GM18868 (cell line): ENCODE results near the gene SART3.
"Not testable (repeated sequence)": the region's sequence is repeated elsewhere in the genome, so short reads cannot be mapped to it uniquely, and the experiment has no call there.

Source experiments
- ATAC-seq: cut with Tn5 transposase; IDR thresholded peaks from one replicate; pipeline ENCODE4 v1.9.1; 2021; ENCODE audit warnings: mild to moderate bottlenecking, moderate library complexity; ENCODE audit not compliant: unreplicated experiment

SART3 gene

DNA sequence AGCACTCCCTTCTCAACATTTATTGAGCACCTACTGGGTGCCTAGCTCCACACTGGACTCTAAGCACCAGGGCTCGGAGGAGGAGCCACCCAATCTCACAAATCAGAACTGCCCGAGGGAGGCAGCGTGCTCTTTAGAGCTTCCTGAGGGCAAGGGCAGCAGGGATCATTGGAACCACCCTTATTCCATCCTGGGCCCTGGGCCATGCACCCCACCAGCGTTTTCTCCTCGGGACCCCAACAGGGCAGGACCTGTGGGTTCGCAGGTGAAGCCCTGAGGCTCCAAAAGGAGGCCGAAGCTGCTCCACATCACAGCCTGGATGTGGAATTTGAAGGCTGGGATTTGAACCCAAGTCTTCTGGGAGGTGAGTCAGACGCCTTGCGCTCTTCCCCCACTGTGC, 21.5 kb upstream of the SART3 start:
- no peak for ATAC-seq

DNA sequence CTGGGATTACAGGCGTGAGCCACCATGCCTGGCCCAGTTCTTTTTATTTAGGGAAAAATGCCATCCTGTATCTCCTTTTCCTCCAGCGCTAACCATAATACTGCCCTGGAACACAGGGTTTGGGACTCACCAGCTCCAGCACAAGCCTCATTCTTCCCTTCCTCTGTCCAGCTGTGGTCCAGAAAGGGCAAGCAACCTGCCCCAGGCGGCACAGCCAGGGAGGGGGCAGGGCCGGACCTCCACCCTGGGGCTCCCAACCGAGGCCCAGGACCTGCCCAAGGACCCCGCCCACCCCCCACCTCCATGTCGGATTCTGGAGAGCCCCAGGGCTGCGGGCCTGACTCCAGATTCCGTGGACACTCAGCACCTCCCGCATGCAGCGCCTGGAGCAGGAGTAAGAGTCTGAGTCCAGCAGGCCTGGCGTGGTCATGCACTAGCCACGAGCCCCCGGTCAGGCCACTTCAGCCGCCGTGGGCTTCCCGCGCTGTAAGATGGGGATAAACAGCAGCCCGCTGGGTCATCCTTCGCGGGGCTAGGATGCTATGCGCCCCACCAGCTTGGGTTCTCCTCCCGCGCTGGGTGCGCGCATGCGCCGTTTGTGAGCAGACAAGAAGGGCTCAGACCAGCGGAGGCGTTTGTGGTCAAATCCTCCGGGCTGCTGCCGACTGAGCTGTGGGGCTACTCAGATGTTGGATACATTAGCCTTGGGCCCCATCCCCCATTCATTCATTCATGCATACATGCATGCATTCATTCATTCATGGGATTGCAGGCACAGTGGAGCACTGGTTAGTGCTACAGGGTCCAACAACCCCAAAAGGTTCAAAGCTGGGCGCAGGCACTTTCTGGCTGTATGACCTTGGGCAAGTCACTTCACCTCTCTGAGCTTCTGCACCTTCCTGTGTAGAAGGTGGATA, 20.6 kb upstream of the SART3 start:
- ATAC-seq: no peak

DNA sequence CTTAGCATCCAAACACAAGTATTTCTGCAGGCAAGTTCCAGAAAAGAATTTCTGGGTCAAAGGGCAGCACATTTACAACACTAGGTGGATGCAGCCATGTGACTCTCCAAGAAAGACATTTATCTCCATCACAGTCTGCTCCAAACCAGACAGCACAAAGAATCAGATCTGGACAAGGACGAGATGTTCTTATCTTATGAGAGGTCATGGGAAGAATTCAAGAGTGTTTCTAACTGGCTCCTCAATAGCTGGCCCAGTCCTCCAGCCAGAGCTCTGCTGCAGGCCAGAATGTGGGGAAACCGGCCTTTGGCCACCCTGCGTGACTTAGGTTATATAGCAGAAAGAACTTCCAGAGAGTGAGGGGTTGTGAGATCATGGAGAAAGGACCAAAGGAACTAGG, 19.6 kb upstream of the SART3 start:
- no peak for ATAC-seq

- ATAC-seq: no peak
Observed at GRCh38 chr12:108578813-108579212, 17.8 kb upstream of the SART3 start.

GRCh38 chr12:108578264-108578663, 17.3 kb upstream of the SART3 start:
- ATAC-seq: no peak

- no peak for ATAC-seq
Observed at GRCh38 chr12:108577458-108577857, 16.5 kb upstream of the SART3 start.

DNA sequence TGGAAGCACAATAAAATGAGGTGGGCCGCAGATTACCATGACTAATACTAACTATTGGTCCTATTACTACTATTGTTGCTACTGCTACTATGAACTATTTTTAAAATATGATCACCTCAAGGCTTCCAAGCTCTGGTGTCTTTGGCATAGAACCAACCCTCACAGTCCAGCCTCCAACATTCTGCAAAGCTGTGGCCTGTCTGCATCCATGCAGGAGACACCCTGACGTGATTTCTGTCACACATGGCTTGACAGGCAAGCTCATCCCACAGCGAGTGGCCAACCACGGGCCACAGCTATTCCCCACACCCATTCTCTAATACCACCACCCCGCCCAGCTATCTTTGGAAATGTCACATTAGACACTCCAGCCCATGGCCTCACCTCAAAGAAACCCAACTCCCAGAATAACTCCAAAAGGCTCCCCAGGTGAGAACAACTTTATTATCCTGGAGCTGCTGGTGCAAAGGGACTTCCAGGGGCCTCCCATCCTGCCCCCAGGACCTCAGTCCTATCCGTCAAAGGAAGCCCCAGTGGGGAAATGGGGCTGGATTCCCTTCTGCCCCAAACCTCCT, 15.8 kb upstream of the SART3 start:
- no peak for ATAC-seq

DNA sequence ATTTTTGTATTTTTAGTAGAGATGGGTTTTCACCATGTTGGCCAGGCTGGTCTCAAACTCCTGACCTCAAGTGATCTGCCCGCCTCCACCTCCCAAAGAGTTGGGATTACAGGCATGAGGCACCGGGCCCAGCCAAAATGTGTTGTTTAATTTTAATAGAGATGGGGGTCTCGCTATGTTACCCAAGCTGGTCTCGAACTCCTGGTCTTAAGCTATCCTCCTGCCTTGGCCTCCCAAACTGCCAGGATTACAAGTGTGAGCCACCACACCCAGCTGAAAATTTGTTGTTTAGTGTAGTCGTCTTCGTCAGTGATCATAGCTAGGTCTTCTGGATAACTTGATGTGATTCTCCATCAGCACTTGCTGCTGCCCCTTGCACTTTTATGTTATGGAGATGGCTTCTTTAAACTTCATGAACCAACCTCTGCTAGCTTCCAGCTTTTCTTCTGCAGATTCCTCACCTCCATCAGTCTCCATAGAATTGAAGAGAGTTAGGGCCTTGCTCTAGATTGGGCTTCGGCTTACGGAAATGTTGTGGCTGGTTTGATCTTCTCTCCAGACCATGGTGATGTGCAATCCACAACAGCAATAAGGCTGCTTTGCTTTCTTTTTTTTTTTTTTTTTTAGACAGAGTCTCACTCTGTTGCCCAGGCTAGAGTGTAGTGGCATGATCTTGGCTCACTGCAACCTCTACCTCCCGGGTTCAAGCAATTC, 14.4 kb upstream of the SART3 start:
- no peak for ATAC-seq

- not testable (repeated sequence) for ATAC-seq
Observed at GRCh38 chr12:108574276-108574675, 13.3 kb upstream of the SART3 start.

GRCh38 chr12:108573317-108573716, 12.3 kb upstream of the SART3 start:
- peak; percentile 43 for ATAC-seq

- peak; percentile 28 for ATAC-seq
Observed at GRCh38 chr12:108572166-108572790, 11.3 kb upstream of the SART3 start.

- ATAC-seq: no peak
Observed at GRCh38 chr12:108571609-108572165, 10.7 kb upstream of the SART3 start.

DNA sequence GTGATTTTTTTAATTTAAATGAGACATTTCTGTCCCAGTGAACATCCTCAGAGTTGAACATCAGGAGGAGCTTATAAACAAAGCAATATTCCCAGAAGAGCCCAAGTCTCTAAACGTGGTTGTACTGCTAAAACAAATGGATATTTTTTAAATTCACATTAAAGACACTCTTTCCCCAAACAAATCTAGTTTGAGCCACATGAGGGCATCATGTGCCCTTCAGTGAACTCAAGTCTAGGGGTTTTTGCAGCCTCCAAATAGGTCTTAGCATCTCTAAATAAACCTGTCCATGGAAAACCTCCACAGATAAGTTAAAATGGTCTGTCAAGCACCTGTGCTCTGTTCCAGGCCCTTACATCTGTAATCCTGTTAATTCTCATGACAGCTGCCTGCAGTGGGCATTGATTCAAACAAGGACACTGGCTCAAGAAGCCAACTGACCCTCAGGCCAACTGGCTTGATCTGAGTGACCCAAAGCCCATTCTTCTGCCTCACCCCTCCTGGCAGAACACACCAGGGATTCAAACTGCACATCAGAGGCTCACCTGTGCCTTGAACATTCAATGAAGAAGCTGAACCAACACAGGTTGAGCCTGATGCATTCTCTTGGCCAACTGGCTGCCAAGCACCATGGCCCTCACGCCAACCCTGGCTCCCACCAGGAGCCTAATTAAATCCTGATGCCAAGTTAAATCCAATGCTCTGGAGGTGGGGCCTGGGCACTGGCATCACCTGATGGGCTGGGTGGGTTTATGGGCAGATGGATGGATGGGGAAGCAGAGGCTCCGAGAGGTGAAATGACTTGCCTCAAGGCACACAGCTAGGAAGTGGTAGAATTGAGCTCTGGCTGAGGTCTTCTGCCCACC, 10.0 kb upstream of the SART3 start:
- ATAC-seq: no peak

GRCh38 chr12:108568338-108569154, 7.6 kb upstream of the SART3 start:
- ATAC-seq: peak; percentile 70

GRCh38 chr12:108567406-108568337, 6.7 kb upstream of the SART3 start:
- ATAC-seq: no peak

DNA sequence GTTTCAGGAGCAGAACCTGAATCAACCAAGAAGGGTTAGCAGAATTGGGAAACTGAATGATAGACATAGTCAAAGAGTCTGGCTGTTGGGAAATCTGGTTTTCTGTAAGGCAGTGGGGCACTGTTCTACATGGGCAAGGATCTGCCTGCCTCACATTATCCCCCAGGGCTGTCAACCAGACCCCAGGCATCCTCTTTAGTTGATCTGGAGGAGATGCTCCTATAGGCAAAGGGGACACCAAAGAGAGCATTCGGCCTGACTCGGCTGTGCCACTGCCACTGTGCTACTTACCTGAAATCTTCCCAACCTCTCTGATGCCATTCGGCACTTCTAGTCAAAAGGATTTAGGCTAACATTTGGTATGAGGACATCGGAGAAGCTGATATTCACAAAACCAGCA, 5.5 kb upstream of the SART3 start:
- no peak for ATAC-seq

DNA sequence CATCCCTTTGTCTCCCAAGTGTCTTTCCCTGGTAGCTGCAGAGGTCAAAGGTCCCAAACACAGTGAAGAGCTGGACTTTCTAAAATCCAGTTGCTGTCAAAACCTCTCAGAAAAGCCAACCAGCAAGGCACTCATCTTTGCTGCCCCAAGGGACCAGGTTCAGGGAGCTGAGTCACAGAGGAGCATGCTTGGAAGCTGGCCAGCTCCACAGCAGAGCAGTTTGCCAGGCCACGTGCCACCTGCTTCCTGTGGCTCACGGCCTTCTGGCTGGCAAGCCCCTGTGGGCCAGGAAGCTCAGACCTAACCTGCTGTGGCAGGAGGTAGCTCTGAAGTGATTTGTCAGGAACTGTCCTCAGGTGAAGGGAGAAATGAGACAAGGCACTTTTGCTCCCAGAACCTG, 5.0 kb upstream of the SART3 start:
- ATAC-seq: no peak

GRCh38 chr12:108565146-108565545, 4.2 kb upstream of the SART3 start:
- ATAC-seq: no peak
